PC-3 (cell line): Measurements from ENCODE around the gene SORL1. TPM values are rescaled to one million over a fixed set of nuclear protein-coding genes. Genes with fewer than 3 reads are reported as not detected.
"Not testable (repeated sequence)": the region's sequence is repeated elsewhere in the genome, so short reads cannot be mapped to it uniquely, and the experiment has no call there.

Source experiments
- ATAC-seq: fragments of 200-7000 bp; cut with Tn5 transposase; 2 replicates; pipeline ENCODE4 v1.9.1; 2020; ENCODE audit warnings: mild to moderate bottlenecking, moderate library complexity
- BruUV-seq: library from RNA; stranded (reverse); fragments of 400-500 nt; replicated peaks from 2 replicates; lab custom pipeline; 2021; lab: Mats Ljungman, UMichigan
- CTCF ChIA-PET: fragments of 300-600 bp; sonication (Branson Sonifier 250); formaldehyde crosslinking; loops from one replicate; lab custom pipeline; 2022; ENCODE audit warnings: antibody characterized with exemption; lab: Charles Lee
- POLR2A ChIA-PET: fragments of 300-600 bp; sonication (Branson Sonifier 250); formaldehyde crosslinking; loops from one replicate; lab custom pipeline; 2022; ENCODE audit warnings: antibody characterized with exemption; ENCODE audit not compliant: unreplicated experiment; lab: Charles Lee
- DNase-seq: peaks from one replicate; pipeline ENCODE4 v3.0.0-alpha.2; 2015
- H2AFZ ChIP-seq: fragments of 300-600 bp; sonication (generic); 2 replicates; pipeline ENCODE4 v1.6.0; 2016; ENCODE audit warnings: antibody characterized with exemption, low read length
- H3F3A ChIP-seq: fragments of 300-600 bp; sonication (generic); one replicate; pipeline ENCODE4 v1.6.0; 2017; ENCODE audit warnings: antibody characterized with exemption, low read length, control low read depth, mild to moderate bottlenecking; ENCODE audit not compliant: unreplicated experiment
- H3K27ac ChIP-seq: fragments of 300-600 bp; sonication (generic); 2 replicates; pipeline ENCODE4 v1.5.1; 2016; ENCODE audit warnings: mild to moderate bottlenecking, low read length
- H3K27me3 ChIP-seq: fragments of 300-600 bp; sonication (generic); 2 replicates; pipeline ENCODE4 v1.6.1; 2016; ENCODE audit warnings: low read length, mixed read lengths
- H3K36me3 ChIP-seq: fragments of 300-600 bp; sonication (generic); 2 replicates; pipeline ENCODE4 v1.6.1; 2016; ENCODE audit warnings: low read depth, mixed run types, low read length, mixed read lengths
- H3K4me1 ChIP-seq: fragments of 300-600 bp; sonication (generic); 2 replicates; pipeline ENCODE4 v1.5.1; 2016; ENCODE audit warnings: low read length; ENCODE audit not compliant: insufficient read depth
- H3K4me2 ChIP-seq: fragments of 300-600 bp; sonication (generic); 2 replicates; pipeline ENCODE4 v1.6.0; 2016; ENCODE audit warnings: low read length
- H3K4me3 ChIP-seq: fragments of 300-600 bp; sonication (generic); 2 replicates; pipeline ENCODE4 v1.5.1; 2016; ENCODE audit warnings: mild to moderate bottlenecking, low read length, mixed read lengths
- H3K79me2 ChIP-seq: fragments of 300-600 bp; sonication (generic); 2 replicates; pipeline ENCODE4 v1.6.1; 2017; ENCODE audit warnings: low read length, mixed read lengths
- H3K9ac ChIP-seq: fragments of 300-600 bp; sonication (generic); 2 replicates; pipeline ENCODE4 v1.6.0; 2016; ENCODE audit warnings: mild to moderate bottlenecking, low read length
- H3K9me2 ChIP-seq: fragments of 300-600 bp; sonication (generic); replicated peaks from 2 replicates; pipeline ENCODE4 v1.6.1; 2016; ENCODE audit warnings: mixed run types, low read length, mixed read lengths
- H3K9me3 ChIP-seq: fragments of 300-600 bp; sonication (generic); 2 replicates; pipeline ENCODE4 v1.6.1; 2016; ENCODE audit warnings: low read length, mixed read lengths
- H4K20me1 ChIP-seq: fragments of 300-600 bp; sonication (generic); 2 replicates; pipeline ENCODE4 v1.6.1; 2016; ENCODE audit warnings: low read length, mixed read lengths
- CTCF ChIP-seq: fragments of 300-600 bp; sonication (generic); conservative IDR thresholded peaks from 2 replicates; pipeline ENCODE4 v1.5.1; 2017; ENCODE audit warnings: antibody characterized with exemption, low read depth, mild to moderate bottlenecking, low read length
- EZH2 ChIP-seq: fragments of 300-600 bp; sonication (generic); IDR thresholded peaks from one replicate; pipeline ENCODE4 v1.6.1; 2017; ENCODE audit warnings: antibody characterized with exemption, mild to moderate bottlenecking, low read length; ENCODE audit not compliant: unreplicated experiment
- EZH2phosphoT487 ChIP-seq: fragments of 300-600 bp; sonication (generic); IDR thresholded peaks from 2 replicates; pipeline ENCODE4 v1.6.1; 2018; ENCODE audit warnings: mild to moderate bottlenecking, antibody characterized with exemption, low read length, borderline replicate concordance
- intact Hi-C: fragments of 100-400 bp; cut with micrococcal nuclease; formaldehyde crosslinking; loops from 2 replicates; pipeline ENCODE4 v1.9.0; 2023
- total RNA-seq: library from RNA; depleted of rRNA; stranded (reverse); fragments of >200 nt; gene quantifications from 2 replicates; pipeline ENCODE4 v1.2.3, GENCODE V29; 2014

SORL1 gene
- total RNA-seq, 1 experiment from 2014 or later: 53.7 TPM

GRCh38 chr11:121500275-121500674 is 48.2 kb downstream of the SORL1 start:
- Histone ChIP-seq H3K27me3 (no peaks in the 10 kb centered on the region), H2AFZ (no peak overlapping the region), H3K4me1 (no peaks in the 10 kb centered on the region), H4K20me1 (no peaks in the 10 kb centered on the region), H3K9ac (no peak overlapping the region), H3K9me3 (no peaks in the 10 kb centered on the region), H3K79me2 (no peaks in the 10 kb centered on the region), H3F3A (no peaks in the 10 kb centered on the region), H3K4me3 (no peak overlapping the region), H3K36me3 (peaks cover 26% of the 10 kb centered on the region; the same call in 1 of the 2 replicates), H3K9me2 (no peaks in the 10 kb centered on the region), H3K4me2 (no peak overlapping the region), H3K27ac (no peak overlapping the region)
- intact Hi-C loops: no loop called here
- CTCF ChIA-PET: no interaction called here
- POLR2A ChIA-PET: no interaction called here
- DNase-seq (no peak), ATAC-seq (no peak)
- no TSS peak for BruUV-seq
- TF ChIP-seq EZH2phosphoT487 (no peak), CTCF (no peak), EZH2 (no peak)

GRCh38 chr11:121500717-121501116 is 48.6 kb downstream of the SORL1 start:
- DNase-seq (no peak), ATAC-seq (no peak)
- no TSS peak for BruUV-seq
- ChIA-PET POLR2A (no interaction called here), CTCF (no interaction called here)
- H3K27me3 ChIP-seq: no peaks in the 10 kb centered on the region
- H3K9ac ChIP-seq: no peak overlapping the region
- H2AFZ ChIP-seq: no peak overlapping the region
- H3K4me3 ChIP-seq: no peak overlapping the region
- no peaks in the 10 kb centered on the region for H3K4me1 ChIP-seq
- H3K27ac ChIP-seq: no peak overlapping the region
- H3K4me2 ChIP-seq: no peak overlapping the region
- H3K79me2 ChIP-seq: no peaks in the 10 kb centered on the region
- no peaks in the 10 kb centered on the region for H3K9me3 ChIP-seq
- peaks cover 30% of the 10 kb centered on the region; the same call in 1 of the 2 replicates for H3K36me3 ChIP-seq
- H3F3A ChIP-seq: no peaks in the 10 kb centered on the region
- H4K20me1 ChIP-seq: no peaks in the 10 kb centered on the region
- intact Hi-C loops: no loop called here
- no peak for TF ChIP-seq EZH2
- TF ChIP-seq EZH2phosphoT487: no peak
- TF ChIP-seq CTCF: no peak
- no peaks in the 10 kb centered on the region for H3K9me2 ChIP-seq

- Histone ChIP-seq H3K79me2 (no peaks in the 10 kb centered on the region), H3K27me3 (no peaks in the 10 kb centered on the region), H3K4me1 (no peaks in the 10 kb centered on the region), H2AFZ (no peak overlapping the region), H3K9me2 (no peaks in the 10 kb centered on the region), H3K9me3 (no peaks in the 10 kb centered on the region), H3F3A (no peaks in the 10 kb centered on the region), H4K20me1 (no peaks in the 10 kb centered on the region), H3K4me2 (no peak overlapping the region), H3K27ac (no peak overlapping the region), H3K36me3 (peaks cover 23% of the 10 kb centered on the region), H3K9ac (no peak overlapping the region), H3K4me3 (no peak overlapping the region)
- TF ChIP-seq EZH2phosphoT487 (no peak), EZH2 (no peak), CTCF (no peak)
- no peak for ATAC-seq
- CTCF ChIA-PET: no interaction called here
- no peak for DNase-seq
- intact Hi-C loops: no loop called here
- no TSS peak for BruUV-seq
- POLR2A ChIA-PET: no interaction called here
Observed at GRCh38 chr11:121503051-121503450, 50.9 kb downstream of the SORL1 start.

- H3K9ac ChIP-seq, H3K27ac ChIP-seq, H2AFZ ChIP-seq, DNase-seq, H3F3A ChIP-seq, POLR2A ChIA-PET, BruUV-seq, ATAC-seq, H3K9me2 ChIP-seq, H3K4me3 ChIP-seq, H4K20me1 ChIP-seq, H3K9me3 ChIP-seq, H3K4me1 ChIP-seq, H3K79me2 ChIP-seq, H3K4me2 ChIP-seq, intact Hi-C loops, CTCF ChIA-PET, H3K27me3 ChIP-seq: not testable (repeated sequence)
- H3K36me3 ChIP-seq: peaks cover 19% of the 10 kb centered on the region
Observed at GRCh38 chr11:121506237-121506636, 54.1 kb downstream of the SORL1 start.
